Mucosa of descending colon (tissue), 3 donors: ENCODE data around the gene RCSD1. TPM values are rescaled to one million over a fixed set of nuclear protein-coding genes. Genes with fewer than 3 reads are reported as not detected.

ENCODE experiments used
- ATAC-seq: fragments of 200-7000 bp; cut with Tn5 transposase; one replicate; pipeline ENCODE4 v1.9.1; 2020; ENCODE audit warnings: mild to moderate bottlenecking, moderate library complexity
- DNase-seq, 3 donors: peaks; one replicate each; pipeline ENCODE4 v3.0.0-alpha.2; 2020
- H3K36me3 ChIP-seq: fragments of 200-600 bp; one replicate; pipeline ENCODE4 v1.8.0; 2021; ENCODE audit warnings: low read depth, mild to moderate bottlenecking
- H3K4me1 ChIP-seq: fragments of 200-600 bp; one replicate; pipeline ENCODE4 v1.8.0; 2021; ENCODE audit warnings: low read depth, mild to moderate bottlenecking
- H3K4me3 ChIP-seq: fragments of 200-600 bp; one replicate; pipeline ENCODE4 v1.8.0; 2021; ENCODE audit warnings: mild to moderate bottlenecking
- H3K9me3 ChIP-seq: fragments of 200-600 bp; one replicate; pipeline ENCODE4 v1.8.0; 2021; ENCODE audit warnings: mild to moderate bottlenecking
- CTCF ChIP-seq: fragments of 200-600 bp; IDR thresholded peaks from one replicate; pipeline ENCODE4 v1.8.0; 2022; ENCODE audit warnings: antibody characterized with exemption, mild to moderate bottlenecking
- intact Hi-C, 2 donors: fragments of 100-400 bp; cut with DNase I in 1 of 2; cut with micrococcal nuclease in 1 of 2; formaldehyde crosslinking; loops; one replicate each; pipeline versions ENCODE4 v1.11.0 to v1.11.1; 2022; cut with DNase I, micrococcal nuclease
- total RNA-seq, 3 donors: library from RNA; stranded (reverse); fragmentation: NEBNext Ultra II Directional in 2 of 3; extraction: Animal tissue kit (Norgen Biotek cat#: 25700) in 2 of 3; gene quantifications; one replicate each; pipeline versions ENCODE4 v1.2.1 to v1.2.4, GENCODE V29; 2021 to 2023
- donor health status: DM: no; HTN: no; CAD: no; lungs with moderate emphysema.
- donor health status: DM: no; HTN: no; CAD: no.
- donor health status: DM: no; HTN: yes; CAD: no.

Gene RCSD1
- total RNA-seq, 3 donors from 2014 or later, result 3.9 to 10.8 (median 8.4) TPM

GRCh38 chr1:167587872-167588271 lies 42.2 kb upstream of the RCSD1 start:
- Histone ChIP-seq H3K36me3 (no peaks in the 10 kb centered on the region), H3K4me3 (no peak overlapping the region), H3K4me1 (no peaks in the 10 kb centered on the region), H3K9me3 (no peaks in the 10 kb centered on the region)
- intact Hi-C loops, result no loop called here
- no peak for DNase-seq
- no peak for ATAC-seq
- no peak for TF ChIP-seq CTCF

GRCh38 chr1:167588361-167588760 lies 41.7 kb upstream of the RCSD1 start:
- H3K9me3 ChIP-seq, result no peaks in the 10 kb centered on the region
- ATAC-seq (no peak), DNase-seq (no peak)
- no peaks in the 10 kb centered on the region for H3K36me3 ChIP-seq
- intact Hi-C loops, result no loop called here
- H3K4me3 ChIP-seq, result no peak overlapping the region
- TF ChIP-seq CTCF, result no peak
- H3K4me1 ChIP-seq, result no peaks in the 10 kb centered on the region

- intact Hi-C loops, result no loop called here
- Histone ChIP-seq H3K4me3 (no peak overlapping the region), H3K9me3 (no peaks in the 10 kb centered on the region), H3K36me3 (no peaks in the 10 kb centered on the region), H3K4me1 (no peaks in the 10 kb centered on the region)
- ATAC-seq (no peak), DNase-seq (no peak)
- TF ChIP-seq CTCF, result no peak
Observed at GRCh38 chr1:167592475-167592874, 37.6 kb upstream of the RCSD1 start.

GRCh38 chr1:167593860-167594259 lies 36.2 kb upstream of the RCSD1 start:
- DNase-seq, result no peak
- Histone ChIP-seq H3K9me3 (no peaks in the 10 kb centered on the region), H3K4me3 (no peak overlapping the region), H3K36me3 (no peaks in the 10 kb centered on the region), H3K4me1 (no peaks in the 10 kb centered on the region)
- ATAC-seq, result no peak
- intact Hi-C loops, result no loop called here
- TF ChIP-seq CTCF, result no peak

GRCh38 chr1:167594822-167595221 lies 35.2 kb upstream of the RCSD1 start:
- ATAC-seq, result no peak
- TF ChIP-seq CTCF, result no peak
- Histone ChIP-seq H3K4me1 (no peaks in the 10 kb centered on the region), H3K4me3 (no peak overlapping the region), H3K9me3 (no peaks in the 10 kb centered on the region), H3K36me3 (no peaks in the 10 kb centered on the region)
- intact Hi-C loops, result no loop called here
- no peak for DNase-seq

- no peak overlapping the region for H3K4me3 ChIP-seq
- ATAC-seq (peak; percentile 72), DNase-seq (peak in 1 of 3 donors; percentile 58)
- intact Hi-C loops, result loop anchor here (2.0 to 5.0 kb wide), 2 partner anchors 87 to 89 kb away; no protein-coding TSS in a partner anchor
- H3K36me3 ChIP-seq, result no peaks in the 10 kb centered on the region
- TF ChIP-seq CTCF, result no peak
- peaks cover 17% of the 10 kb centered on the region for H3K4me1 ChIP-seq
- no peaks in the 10 kb centered on the region for H3K9me3 ChIP-seq
Observed at GRCh38 chr1:167599957-167600581, 30.0 kb upstream of the RCSD1 start.
